Measurements from ENCODE around the gene CTSF.

GRCh38 chr11:66593303-66593635 lies 24.9 kb upstream of the CTSF start:
- peak in 1 of 2 donors; percentile 23 for TF ChIP-seq POLR2A (IDR thresholded peaks at IDR 0.05)
- no peak for TF ChIP-seq CTCF (IDR thresholded peaks at IDR 0.05 in 4 of 5, conservative IDR thresholded peaks at IDR 0.05 in 1 of 5)

Data from gastrocnemius medialis (tissue), 4 donors.